ELF-1 (cell line): ENCODE data around the gene SLC25A23.
"Not testable (repeated sequence)": the region's sequence is repeated elsewhere in the genome, so short reads cannot be mapped to it uniquely, and the experiment has no call there.

Experiments
- DNase-seq: peaks from one replicate; pipeline ENCODE4 v3.0.0-alpha.2; 2016; ENCODE audit warnings: low read depth, low spot score

SLC25A23 gene

DNA sequence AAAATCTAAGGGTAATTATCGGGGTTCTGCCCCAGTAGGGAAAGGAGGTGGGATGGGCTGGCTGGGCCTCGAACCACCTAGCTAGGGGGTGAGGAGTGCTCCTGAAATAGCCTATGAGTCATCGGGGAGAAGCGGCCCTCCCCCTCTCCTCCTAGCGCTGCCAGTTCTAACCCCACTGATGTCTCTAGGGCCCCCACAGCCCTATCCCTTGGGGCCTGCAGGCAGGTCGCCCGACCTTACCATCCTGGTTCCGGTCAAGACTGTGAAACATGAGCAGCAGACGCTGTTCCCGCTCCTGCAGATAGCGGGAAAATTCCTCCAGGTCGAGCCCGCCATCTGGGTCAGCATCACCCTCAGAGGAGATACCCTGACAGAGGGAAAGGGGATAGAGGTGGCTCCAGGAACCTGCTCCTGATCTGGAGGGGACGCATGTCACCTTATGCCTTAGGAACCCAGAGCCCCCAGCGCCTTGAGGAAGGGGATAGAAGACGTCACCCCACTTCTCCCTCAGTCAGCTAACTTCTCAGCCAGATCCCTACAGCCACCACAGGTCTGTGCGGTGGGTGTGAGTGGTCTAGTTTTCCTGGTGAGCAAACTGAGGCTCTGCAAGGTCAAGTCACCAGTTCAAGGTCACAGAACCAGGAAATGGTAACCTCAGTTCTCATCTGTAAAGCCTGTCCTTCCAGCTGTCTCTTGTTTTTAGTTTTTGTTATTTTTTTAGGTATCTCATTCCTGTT lies 1.5 kb downstream of the SLC25A23 start:
- DNase-seq: no peak

DNA sequence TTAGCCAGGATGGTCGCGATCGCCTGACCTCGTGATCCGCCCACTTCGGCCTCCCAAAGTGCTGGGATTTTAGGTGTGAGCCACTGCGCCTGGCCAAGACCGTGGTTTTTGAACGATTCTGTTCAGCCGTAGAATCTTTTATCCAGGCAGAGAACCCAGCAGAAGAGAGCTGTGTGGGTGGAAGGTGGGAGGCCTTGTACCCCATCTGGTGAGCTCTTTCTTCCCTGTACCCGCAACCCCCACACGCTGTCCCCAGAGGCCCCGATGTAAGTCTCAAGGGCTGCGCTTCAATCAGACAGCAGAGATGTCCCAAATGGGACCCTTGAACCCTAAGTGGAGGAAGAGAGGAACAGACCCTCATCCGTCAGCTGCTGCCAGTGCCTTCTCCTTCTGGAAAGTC lies 3.7 kb downstream of the SLC25A23 start:
- no peak for DNase-seq

DNA sequence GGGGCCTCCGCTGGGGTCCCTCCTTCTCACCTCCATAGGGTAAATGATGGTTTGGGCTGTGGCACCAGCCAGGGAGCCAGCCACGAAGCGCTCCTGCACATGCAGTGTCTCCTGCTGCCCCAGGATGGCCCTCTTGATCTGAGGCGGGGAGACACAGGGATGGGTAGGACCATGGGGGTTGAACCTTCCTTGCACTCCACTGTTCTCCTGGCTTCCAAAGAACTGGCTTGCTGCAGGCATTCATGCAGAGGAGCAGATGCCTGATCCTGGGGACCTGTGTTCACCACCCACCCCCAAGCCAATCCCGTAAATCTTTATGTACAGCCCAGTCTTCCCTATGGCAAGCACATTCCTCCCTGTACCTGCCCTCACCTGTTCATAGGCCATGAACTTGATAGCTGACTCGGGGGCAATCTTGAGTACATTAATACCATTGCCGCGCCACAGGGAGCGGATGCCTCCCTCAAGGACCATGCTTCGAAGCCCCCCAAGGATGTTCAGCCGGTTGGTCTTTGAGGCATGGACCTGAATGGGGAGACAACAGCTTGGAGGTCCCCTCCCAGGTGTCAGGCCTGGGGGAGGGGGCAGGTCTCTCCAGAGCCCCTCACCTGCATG lies 5.5 kb downstream of the SLC25A23 start:
- no peak for DNase-seq

GRCh38 chr19:6452899-6453298 lies 6.7 kb downstream of the SLC25A23 start:
- no peak for DNase-seq

GRCh38 chr19:6452223-6452614 lies 7.4 kb downstream of the SLC25A23 start:
- no peak for DNase-seq

- DNase-seq: no peak
These were observed 7.9 kb downstream of the SLC25A23 start for GRCh38 chr19:6451583-6452222.

DNA sequence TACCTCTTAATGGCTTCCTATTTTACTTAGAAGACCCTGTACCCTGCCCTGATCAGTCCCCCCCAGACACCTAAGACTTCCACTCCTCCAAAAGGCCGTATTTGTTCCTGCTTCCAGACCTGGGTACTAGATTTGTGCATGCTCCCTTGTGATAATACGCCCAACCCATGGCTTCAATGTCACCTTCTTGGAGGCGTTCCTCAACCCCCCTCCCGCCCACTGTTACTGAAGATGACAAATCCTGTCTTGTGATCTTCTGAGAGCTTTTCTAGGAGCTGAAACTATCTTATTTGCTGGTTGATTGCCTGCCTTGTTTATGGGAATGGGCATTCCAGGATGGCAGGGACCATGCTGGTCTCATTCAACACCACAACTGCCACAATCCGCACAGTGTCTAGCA lies 9.4 kb downstream of the SLC25A23 start:
- DNase-seq: no peak

- no peak for DNase-seq
These were observed 11.5 kb downstream of the SLC25A23 start for GRCh38 chr19:6448045-6448444.

- DNase-seq: no peak
These were observed 13.1 kb downstream of the SLC25A23 start for GRCh38 chr19:6446452-6446851.

- no peak for DNase-seq
These were observed 15.6 kb downstream of the SLC25A23 start for GRCh38 chr19:6443986-6444385.

DNA sequence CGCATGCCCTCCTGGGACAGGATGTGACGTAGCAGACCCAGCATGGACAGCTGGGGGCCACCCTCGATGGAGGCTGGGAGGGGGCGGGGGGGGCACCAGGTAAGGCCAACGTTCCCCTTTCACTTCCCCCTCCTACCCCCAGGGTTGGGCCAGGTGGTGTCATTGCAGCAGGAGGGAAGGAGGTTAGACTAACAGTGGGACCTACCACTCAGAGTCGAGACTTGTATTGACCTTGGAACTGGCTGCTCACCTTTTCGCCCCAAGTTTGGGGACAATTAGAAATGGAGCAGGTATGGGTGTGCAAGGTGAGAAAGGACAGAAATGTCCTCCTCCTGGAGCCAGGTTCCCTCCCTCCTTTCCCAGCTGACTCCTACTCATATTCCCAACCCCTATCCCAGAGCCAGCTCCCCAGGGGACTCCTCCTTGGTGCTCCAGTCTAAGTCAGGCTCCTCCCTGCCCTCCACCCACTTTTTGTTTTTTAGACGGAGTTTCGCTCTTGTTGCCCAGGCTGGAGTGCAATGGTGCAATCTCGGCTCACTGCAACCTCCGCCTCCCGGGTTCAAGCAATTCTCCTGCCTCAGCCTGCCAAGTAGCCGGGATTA lies 17.4 kb downstream of the SLC25A23 start:
- no peak for DNase-seq

GRCh38 chr19:6440905-6441304 lies 18.7 kb downstream of the SLC25A23 start:
- no peak for DNase-seq

DNA sequence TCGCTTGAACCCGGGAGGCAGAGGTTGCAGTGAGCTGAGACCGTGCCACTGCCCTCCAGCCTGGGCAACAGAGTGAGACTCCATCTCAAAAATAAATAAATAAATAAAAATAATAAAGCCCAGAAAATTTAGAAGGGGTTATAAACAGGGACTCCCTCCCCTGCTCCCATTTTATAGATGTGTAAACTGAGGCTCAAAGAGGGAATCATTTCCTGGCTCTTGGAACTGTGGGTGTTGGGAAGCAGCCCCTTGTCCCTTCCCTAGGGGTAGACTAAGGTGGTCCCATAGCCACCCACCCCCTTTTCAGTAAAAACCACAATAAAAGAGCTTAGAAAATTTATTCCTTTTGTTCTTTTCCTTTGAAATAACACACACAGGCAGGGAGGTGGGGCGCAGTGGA lies 19.8 kb downstream of the SLC25A23 start:
- no peak for DNase-seq

GRCh38 chr19:6433663-6434062 lies 25.9 kb downstream of the SLC25A23 start, which contains the start of gene SLC25A41:
SLC25A41 (minus strand) TSS chr19:6433763; CDS start chr19:6433693, 70 bp downstream.
- DNase-seq: no peak

DNA sequence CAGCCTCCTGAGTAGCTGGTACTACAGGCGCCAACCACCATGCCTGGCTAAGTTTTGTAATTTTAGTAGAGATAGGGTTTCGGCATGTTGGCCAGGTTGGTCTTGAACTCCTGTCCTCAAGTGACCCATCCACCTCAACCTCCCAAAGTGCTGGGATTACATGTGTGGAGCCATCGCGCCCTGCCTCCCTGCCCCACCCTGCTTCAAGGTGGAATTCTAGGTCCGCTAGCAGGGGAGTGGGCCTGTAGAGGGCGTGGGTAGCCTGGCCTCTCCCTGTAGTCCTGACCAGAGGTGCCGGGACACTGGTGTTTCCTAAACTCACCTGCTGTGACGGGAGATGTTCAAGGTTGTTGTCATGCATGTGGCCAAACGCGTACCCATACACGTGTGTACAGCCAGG lies 26.4 kb downstream of the SLC25A23 start:
- DNase-seq: no peak

DNA sequence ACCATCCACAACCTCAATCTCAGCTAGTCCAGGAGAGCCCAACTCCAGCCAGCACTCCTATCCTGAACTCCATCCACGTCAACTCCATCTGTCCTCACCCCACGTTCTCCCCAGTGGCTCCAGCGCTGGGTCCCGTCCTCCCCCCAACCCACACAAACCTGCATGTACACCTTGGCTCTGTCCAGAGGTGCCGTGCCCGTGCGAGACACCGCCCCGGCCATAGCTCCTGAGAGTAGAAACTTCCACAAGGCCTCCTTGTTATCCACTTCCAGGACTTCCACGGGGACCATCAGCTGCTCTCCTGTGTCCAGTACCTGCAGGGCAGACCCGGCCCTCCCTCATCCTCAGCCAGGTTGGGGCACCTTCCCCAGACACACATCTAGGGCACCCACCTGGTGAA lies 27.7 kb downstream of the SLC25A23 start:
- DNase-seq: no peak

DNA sequence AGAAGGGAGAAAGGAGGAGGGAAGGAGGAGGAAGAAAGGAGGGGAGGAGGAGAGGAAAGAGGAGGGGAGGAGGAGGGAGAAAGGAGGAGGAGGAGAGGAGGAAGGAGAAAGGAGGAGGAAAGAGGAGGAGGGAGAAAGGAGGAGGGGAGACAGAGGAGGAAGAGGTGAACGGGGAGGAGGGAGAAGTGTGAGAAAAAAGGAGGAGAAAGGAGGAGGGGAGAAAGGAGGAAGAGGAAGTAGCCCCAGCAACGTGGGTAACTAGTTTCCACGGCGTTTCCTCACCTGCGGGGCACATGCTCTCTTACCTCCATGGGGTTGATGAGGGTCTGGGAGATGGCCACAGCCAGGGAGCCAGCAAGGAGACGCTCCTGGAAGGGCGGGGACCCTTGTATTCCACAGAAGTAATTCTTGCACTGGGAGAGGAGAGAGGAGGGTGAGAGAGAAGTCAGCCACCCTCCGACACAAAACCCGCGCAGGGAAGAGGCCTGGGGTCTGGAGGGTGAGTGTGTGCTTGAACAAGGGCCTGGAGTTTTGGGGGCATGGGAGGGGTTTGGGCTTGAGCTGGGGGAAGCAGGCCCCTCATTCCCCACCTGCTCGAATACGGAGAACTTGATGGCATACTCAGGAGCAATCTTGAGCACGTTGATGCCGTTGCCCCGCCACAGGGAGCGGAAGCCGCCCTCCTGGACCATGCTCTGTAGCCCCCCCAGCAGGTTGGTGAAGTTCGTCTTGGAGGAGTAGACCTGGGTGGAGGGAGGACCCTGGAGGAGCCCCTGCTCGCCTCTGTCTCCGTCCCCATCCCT lies 30.0 kb downstream of the SLC25A23 start:
- no peak for DNase-seq

DNA sequence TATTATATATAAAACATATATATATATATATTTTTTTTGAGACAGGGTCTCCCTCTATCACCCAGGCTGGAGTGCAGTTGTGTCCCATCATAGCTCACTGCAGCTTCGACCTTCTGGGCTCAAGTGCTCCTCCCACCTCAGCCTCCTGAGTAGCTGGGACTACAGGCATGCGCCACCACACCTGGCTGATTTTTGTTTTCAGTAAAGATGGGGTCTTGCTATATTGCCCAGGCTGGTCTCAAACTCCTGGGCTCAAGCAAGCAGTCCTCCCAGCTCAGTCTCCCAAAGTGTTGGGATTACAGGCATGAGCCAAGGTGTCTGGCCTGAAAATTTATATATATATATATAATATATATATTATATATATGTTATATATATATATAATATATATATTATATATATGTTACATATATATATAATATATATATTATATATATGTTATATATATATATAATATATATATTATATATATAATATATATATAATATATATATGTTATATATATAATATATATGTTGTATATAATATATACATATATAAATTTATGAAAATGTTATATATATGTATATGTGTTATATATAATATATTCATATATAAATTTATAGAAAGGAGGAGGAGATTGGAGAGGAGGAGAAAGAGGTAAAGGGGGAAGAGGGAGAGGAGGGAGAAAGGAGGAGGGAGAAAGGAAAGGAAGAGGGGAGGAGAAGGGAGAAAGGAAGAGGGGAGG lies 30.7 kb downstream of the SLC25A23 start:
- DNase-seq: not testable (repeated sequence)

DNA sequence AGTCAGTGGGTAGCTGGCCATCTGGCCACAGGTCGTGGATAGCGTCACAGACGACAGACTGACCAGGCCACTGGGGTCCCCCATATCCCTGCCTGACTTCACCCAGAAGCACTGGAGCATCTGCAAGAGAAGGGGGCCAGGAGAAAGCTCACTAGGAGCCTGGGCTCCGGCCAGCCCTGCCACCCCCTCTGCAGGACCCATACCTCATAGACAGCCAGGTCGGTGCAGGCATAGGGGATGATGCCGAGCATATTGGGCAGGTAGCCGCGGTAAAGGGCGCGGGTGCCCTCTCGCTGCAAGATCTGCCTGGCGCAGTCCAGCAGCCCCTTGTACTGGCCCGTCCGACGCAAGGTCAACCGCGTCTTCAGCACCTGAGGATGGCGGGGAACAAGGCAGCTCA lies 32.5 kb downstream of the SLC25A23 start:
- no peak for DNase-seq

GRCh38 chr19:6425732-6426620 lies 33.6 kb downstream of the SLC25A23 start:
- DNase-seq: no peak
